Muscle layer of duodenum (tissue), 2 donors: ENCODE measurements around the gene ZNF132.
"Not testable (repeated sequence)": the region's sequence is repeated elsewhere in the genome, so short reads cannot be mapped to it uniquely, and the experiment has no call there.

Source experiments
- H3K27ac ChIP-seq: one replicate; pipeline ENCODE4 v1.7.0; 2013; ENCODE audit warnings: mild to moderate bottlenecking, low read length
- H3K27me3 ChIP-seq: one replicate; pipeline ENCODE4 v1.7.0; 2013; ENCODE audit warnings: low read depth, mild to moderate bottlenecking, control low read depth, low read length
- H3K36me3 ChIP-seq, 2 donors: one replicate each; pipeline ENCODE4 v1.7.0; 2013; ENCODE audit warnings: low read length in 2 of 2, control low read depth in 1 of 2, mild to moderate bottlenecking in 1 of 2; ENCODE audit not compliant: insufficient read depth in 2 of 2, control insufficient read depth in 1 of 2
- H3K4me1 ChIP-seq, 2 donors: one replicate each; pipeline ENCODE4 v1.7.0; 2013; ENCODE audit warnings: low read length in 2 of 2, mild to moderate bottlenecking in 2 of 2, control low read depth in 1 of 2, moderate library complexity in 1 of 2; ENCODE audit not compliant: insufficient read depth in 2 of 2, control insufficient read depth in 1 of 2
- H3K4me3 ChIP-seq, 2 donors: one replicate each; pipeline ENCODE4 v1.7.0; 2013; ENCODE audit warnings: low read length in 2 of 2, low read depth in 1 of 2, mild to moderate bottlenecking in 1 of 2
- H3K9me3 ChIP-seq, 2 donors: one replicate each; pipeline ENCODE4 v1.7.0; 2013; ENCODE audit warnings: low read length in 2 of 2, control low read depth in 1 of 2, mild to moderate bottlenecking in 1 of 2; ENCODE audit not compliant: control insufficient read depth in 1 of 2
- donor health status: healthy.

ZNF132 gene

DNA sequence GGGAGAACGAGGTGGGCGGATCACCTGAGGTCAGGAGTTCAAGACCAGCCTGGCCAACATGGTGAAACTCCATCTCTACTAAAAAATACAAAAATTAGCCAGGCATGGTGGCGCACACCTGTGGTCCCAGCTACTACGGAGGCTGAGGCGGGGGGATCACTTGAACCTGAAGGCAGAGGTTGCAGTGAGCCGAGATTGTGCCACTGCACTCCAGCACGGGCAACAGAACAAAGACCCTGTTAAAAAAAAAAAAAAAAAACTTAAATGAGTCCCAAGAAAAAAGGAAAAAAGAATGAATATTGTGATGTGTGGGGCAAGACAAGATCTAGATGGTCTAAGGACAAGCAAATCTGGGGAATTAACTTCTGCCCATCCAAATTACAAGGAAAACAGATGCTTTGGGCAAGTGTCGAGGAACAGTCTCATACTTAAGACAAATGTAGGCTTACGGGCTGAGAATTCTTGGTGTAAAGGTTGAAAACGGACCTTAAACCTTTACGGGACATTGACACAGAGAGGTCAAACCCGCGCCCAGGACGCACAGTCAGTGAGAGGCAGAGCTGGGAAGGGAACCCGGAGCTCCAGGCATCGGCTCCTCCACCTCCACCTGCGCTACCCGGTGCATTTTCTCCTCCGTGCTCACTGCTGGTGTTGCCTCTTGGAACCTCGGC lies 26.3 kb upstream of the ZNF132 start:
- Histone ChIP-seq H3K4me1 (peaks cover 4 to 13% of the 10 kb centered on the region in 2 donors), H3K9me3 (no peaks in the 10 kb centered on the region), H3K27ac (no peak overlapping the region), H3K4me3 (peak overlapping the region; percentile 66 to 98), H3K27me3 (no peaks in the 10 kb centered on the region), H3K36me3 (peaks cover 0 to 3% of the 10 kb centered on the region in 2 donors)

DNA sequence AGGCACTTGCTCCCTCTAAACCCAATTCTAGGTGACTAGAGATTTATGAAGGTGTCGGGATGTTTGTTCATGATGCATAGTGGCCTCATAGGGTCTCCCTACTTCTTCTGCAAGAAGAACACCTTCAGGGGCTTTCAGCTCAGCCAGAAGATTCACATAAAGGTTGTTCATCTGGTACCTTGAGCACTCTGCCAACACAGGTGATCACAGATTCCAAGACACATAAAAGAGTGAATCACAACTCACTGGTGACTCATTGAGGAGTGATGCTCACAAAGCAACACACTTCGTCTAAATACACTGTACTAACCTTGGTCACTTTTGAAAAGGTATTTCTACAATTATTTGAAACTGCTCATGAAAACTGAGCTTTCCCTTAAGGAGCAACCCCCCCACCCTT lies 20.1 kb upstream of the ZNF132 start:
- Histone ChIP-seq H3K36me3 (peaks cover 0 to 29% of the 10 kb centered on the region in 2 donors), H3K4me1 (no peaks in the 10 kb centered on the region), H3K27me3 (no peaks in the 10 kb centered on the region), H3K4me3 (no peak overlapping the region), H3K27ac (no peak overlapping the region), H3K9me3 (no peaks in the 10 kb centered on the region)

DNA sequence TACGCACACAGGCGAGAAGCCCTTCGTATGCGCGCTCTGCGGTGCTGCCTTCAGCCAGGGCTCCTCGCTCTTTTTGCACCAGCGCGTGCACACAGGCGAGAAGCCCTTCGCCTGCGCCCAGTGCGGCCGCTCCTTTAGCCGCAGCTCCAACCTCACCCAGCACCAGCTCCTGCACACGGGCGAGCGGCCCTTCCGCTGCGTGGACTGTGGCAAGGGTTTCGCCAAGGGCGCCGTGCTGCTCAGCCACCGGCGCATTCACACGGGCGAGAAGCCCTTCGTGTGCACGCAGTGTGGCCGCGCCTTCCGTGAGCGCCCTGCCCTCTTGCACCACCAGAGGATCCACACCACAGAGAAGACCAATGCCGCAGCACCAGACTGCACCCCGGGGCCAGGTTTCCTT lies 16.2 kb upstream of the ZNF132 start:
- Histone ChIP-seq H3K4me3 (no peak overlapping the region), H3K4me1 (peaks cover 0 to 5% of the 10 kb centered on the region in 2 donors), H3K36me3 (peaks cover 0 to 43% of the 10 kb centered on the region in 2 donors), H3K27me3 (no peaks in the 10 kb centered on the region), H3K9me3 (no peaks in the 10 kb centered on the region), H3K27ac (no peak overlapping the region)

DNA sequence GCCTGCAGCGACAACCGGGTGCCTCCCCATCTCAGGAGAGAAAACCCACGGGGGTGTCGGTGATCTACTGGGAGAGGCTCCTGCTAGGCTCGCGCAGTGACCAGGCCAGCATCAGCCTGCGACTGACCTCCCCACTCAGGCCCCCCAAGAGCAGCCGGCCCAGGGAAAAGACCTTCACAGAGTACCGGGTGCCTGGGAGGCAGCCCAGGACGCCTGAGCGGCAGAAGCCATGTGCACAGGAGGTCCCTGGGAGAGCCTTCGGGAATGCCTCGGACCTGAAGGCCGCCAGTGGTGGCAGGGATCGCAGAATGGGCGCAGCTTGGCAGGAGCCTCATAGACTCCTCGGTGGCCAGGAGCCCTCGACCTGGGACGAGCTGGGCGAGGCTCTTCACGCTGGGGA lies 15.4 kb upstream of the ZNF132 start:
- Histone ChIP-seq H3K27me3 (no peaks in the 10 kb centered on the region), H3K4me3 (no peak overlapping the region), H3K9me3 (no peaks in the 10 kb centered on the region), H3K27ac (no peak overlapping the region), H3K4me1 (peaks cover 5 to 10% of the 10 kb centered on the region in 2 donors), H3K36me3 (peaks cover 0 to 43% of the 10 kb centered on the region in 2 donors)

DNA sequence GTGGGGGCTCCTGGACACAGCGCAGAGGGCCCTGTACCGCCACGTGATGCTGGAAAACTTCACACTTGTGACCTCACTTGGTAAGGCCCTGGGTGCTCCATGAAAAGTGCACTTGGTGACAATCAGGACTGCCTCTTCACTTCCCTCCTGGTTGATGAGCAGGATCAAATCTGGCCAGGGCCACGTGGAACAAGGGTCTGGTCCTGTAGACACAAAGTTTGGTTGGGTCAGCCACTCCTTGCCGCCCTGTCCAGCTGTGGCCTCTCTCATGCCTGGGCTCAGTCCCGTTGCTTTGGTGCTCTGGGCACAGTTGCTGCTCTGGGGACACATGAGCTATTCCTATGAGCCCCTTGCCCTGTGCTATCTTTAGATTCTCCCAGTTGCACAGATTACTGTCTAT lies 13.8 kb upstream of the ZNF132 start:
- Histone ChIP-seq H3K27ac (no peak overlapping the region), H3K36me3 (peaks cover 0 to 43% of the 10 kb centered on the region in 2 donors)

DNA sequence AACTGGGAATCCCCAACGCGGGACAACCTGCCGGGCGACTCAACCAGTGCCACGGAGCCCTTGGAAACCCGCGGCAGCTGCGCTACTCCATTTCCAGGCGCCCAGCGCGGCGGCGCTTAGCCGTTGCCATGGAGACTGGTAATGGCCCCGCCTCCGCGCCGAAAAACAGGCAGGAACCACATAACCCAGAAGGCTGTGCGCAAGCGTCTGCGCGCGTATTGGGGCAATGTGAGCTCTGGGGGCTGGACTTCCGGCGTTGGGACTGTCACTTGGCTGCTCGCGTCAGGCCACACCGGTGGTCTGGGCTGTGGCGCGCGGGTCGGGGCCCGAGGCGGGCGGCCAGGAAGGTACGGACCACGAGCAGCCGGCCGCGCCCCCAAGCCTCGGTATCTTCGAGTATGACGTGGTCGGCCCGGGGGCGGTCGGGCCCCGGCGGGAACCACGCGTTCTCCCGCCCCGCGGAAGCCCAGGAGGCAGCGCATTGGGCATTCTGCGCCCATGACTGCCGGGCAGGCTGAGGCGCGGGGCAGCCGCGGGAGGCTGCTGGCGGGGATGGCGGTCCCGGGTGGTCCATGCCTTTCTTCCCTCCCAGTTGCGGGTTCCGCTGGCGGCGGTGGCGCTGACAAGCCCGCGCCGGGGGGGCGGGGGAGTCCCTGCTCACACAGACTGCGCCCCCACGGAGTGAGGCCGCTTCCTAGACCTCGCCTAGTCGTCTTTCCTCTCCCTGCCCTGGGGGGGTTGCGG lies 11.6 kb upstream of the ZNF132 start, which contains the start of gene ZNF324B:
ZNF324B (plus strand) TSS at position 265 of the 744 bp plus-strand sequence. CDS start 2,080 bp downstream, outside the sequence.
- Histone ChIP-seq H3K4me1 (peaks cover 5 to 10% of the 10 kb centered on the region in 2 donors), H3K36me3 (peaks cover 0 to 25% of the 10 kb centered on the region in 2 donors), H3K27me3 (no peaks in the 10 kb centered on the region), H3K27ac (no peak within 1 kb of the TSS), H3K9me3 (no peaks in the 10 kb centered on the region), H3K4me3 (peak within 1 kb of the TSS; percentile 76 to 91)

More for the DNA sequence above, 13.8 kb upstream of the ZNF132 start:
- Histone ChIP-seq H3K27me3 (no peaks in the 10 kb centered on the region), H3K4me1 (peaks cover 5 to 10% of the 10 kb centered on the region in 2 donors), H3K4me3 (no peak overlapping the region), H3K9me3 (no peaks in the 10 kb centered on the region)

DNA sequence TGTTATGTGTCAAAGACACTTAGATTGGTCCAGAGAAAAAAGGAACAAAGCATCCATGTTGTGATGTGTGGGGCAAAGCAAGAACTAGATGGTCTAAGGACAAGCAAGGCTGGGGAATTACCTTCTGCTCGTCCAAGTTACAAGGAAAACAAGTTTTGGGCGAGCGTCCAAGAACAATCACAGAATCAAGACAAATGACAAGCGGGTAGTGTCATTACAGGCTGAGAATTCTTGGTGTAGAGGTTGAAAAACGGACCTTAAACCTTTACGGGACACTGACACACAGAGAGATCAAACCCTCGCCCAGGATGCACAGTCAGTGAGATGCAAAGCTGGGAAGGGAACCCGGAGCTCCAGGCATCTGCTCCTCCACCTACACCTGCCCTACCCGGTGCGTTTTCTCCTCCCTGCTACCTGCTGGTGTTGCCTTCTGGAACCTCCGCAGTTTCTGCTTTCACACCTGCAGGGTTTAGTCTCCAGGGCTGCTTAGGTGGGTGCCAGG lies 11.0 kb upstream of the ZNF132 start:
- H3K36me3 ChIP-seq, result peaks cover 0 to 20% of the 10 kb centered on the region in 2 donors
- peak overlapping the region; percentile 76 to 91 for H3K4me3 ChIP-seq
- no peaks in the 10 kb centered on the region for H3K9me3 ChIP-seq
- H3K27ac ChIP-seq, result no peak overlapping the region
- H3K27me3 ChIP-seq, result no peaks in the 10 kb centered on the region
- peaks cover 5 to 10% of the 10 kb centered on the region in 2 donors for H3K4me1 ChIP-seq

DNA sequence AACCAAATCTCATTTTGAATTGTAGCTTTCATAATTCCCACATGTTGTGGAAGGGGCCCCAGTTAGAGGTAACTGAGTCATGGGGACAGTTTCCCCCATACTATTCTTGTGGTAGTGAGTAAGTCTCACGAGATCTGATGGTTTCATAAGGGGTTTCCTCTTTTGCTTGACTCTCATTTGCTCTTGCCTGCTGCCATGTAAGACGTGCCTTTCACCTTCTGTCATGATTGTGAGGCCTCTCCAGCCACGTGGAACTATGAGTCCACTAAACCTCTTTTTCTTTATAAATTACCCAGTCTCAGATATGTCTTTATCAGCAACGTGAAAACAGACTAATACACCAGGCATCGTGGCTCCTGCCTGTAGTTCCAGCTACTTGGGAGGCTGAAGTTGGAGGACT lies 10.0 kb upstream of the ZNF132 start:
- H3K4me1 ChIP-seq, H3K4me3 ChIP-seq, H3K9me3 ChIP-seq, H3K27ac ChIP-seq, H3K27me3 ChIP-seq: not testable (repeated sequence)
- H3K36me3 ChIP-seq, result peaks cover 0 to 13% of the 10 kb centered on the region in 2 donors

DNA sequence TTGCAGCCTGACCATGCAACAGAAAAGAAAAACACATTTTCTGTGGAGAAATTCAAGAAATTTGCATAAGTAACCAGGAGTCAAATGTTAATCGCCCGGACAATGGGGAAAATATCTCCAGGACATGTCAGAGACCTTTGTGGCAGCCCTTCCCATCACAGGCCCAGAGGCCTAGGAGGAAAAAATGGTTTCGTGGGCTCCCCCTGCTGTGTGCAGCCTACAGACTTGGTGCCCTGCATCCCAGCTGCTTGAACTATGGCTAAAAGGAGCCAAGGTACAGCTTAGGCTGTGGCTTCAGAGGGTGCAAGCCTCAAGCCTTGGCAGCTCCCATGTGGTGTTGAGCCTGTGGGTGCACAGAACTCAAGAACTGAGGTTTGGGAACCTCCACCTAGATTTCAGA lies 8.9 kb upstream of the ZNF132 start:
- H3K4me3 ChIP-seq, H3K4me1 ChIP-seq, H3K27ac ChIP-seq, H3K9me3 ChIP-seq, H3K27me3 ChIP-seq, H3K36me3 ChIP-seq: not testable (repeated sequence)

DNA sequence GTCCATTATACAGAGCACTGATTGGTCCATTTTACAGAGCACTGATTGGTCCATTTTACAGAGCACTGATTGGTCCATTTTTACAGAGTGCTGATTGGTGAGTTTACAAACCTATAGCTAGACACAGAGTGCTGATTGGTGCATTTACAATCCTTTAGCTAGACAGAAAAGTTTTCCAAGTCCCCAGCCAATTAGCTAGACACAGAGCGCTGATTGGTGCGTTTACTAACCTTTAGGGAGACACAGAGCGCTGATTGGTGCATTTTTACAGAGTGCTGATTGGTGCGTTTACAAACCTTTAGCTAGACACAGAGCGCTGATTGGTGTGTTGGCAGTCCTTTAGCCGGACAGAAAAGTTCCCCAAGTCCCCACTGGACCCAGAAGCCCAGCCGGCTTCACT lies 3.0 kb upstream of the ZNF132 start:
- H3K36me3 ChIP-seq, H3K4me3 ChIP-seq, H3K27me3 ChIP-seq, H3K27ac ChIP-seq: not testable (repeated sequence)
- H3K9me3 ChIP-seq, result peaks cover 3 to 10% of the 10 kb centered on the region in 2 donors
- peaks cover 3 to 19% of the 10 kb centered on the region in 2 donors for H3K4me1 ChIP-seq

DNA sequence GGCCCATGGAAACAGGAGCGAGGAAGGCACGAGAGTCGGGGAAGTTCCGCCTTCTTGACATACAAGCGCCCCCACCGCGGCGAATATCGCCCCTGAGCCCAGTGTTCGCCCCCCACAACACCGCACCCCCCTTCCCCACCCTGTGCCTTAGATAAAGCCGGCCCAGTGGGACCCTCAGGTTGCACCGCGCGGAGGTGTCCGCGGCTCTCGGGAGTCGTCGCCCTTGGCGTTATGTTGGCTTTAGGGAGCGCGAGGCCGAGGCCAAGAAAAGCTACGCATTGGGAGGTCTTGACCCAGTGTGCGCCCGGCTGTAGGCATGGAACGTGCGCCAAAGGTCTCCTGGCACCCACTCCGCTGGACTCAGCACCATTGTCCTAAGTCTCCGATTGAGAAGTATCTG lies 603 bp upstream of the ZNF132 start:
- H3K27ac ChIP-seq, result no peak overlapping the region
- H3K4me3 ChIP-seq, result peak overlapping the region; percentile 83 to 86
- H3K36me3 ChIP-seq, result peaks cover 12 to 27% of the 10 kb centered on the region in 2 donors
- no peaks in the 10 kb centered on the region for H3K27me3 ChIP-seq
- peaks cover 3 to 19% of the 10 kb centered on the region in 2 donors for H3K4me1 ChIP-seq
- peaks cover 23 to 32% of the 10 kb centered on the region in 2 donors for H3K9me3 ChIP-seq
